Measurements from ENCODE around the gene KRT7. TPM values are rescaled to one million over a fixed set of nuclear protein-coding genes. Genes with fewer than 3 reads are reported as not detected.

The KRT7 gene
- total RNA-seq, 2 experiments from 2014 or later, result not detected

GRCh38 chr12:52235001-52235764 is 2.1 kb downstream of the KRT7 start:
- no peak for TF ChIP-seq EZH2phosphoT487 (IDR thresholded peaks at IDR 0.05; ENCODE audit: borderline replicate concordance, low read depth, low read length)
- TF ChIP-seq CTCF (conservative IDR thresholded peaks at IDR 0.05; ENCODE audit: low read length), result no peak
- Histone ChIP-seq H3K9me2 (ENCODE audit: insufficient read depth, low read length) (no peaks in the 10 kb centered on the region), H2AFZ (ENCODE audit: low read length) (no peak overlapping the region), H4K20me1 (ENCODE audit: insufficient read depth, low read length) (no peaks in the 10 kb centered on the region), H3K79me2 (ENCODE audit: insufficient read depth, low read depth, low read length) (no peaks in the 10 kb centered on the region), H3K9me3 (ENCODE audit: low read length) (no peaks in the 10 kb centered on the region), H3K4me3 (ENCODE audit: low read depth, low read length, poor library complexity, severe bottlenecking) (no peak overlapping the region), H3K4me1 (ENCODE audit: insufficient read depth, low read length, poor library complexity, severe bottlenecking) (no peaks in the 10 kb centered on the region), H3K36me3 (ENCODE audit: insufficient read depth, low read length) (no peaks in the 10 kb centered on the region), H3K27ac (ENCODE audit: low read depth, low read length, poor library complexity, severe bottlenecking) (no peak overlapping the region), H3K4me2 (ENCODE audit: low read length) (no peak overlapping the region)
- no TSS peak for BruUV-seq (replicated peaks)
- ChIA-PET POLR2A (no interaction called here), CTCF (ENCODE audit: unreplicated experiment) (no interaction called here)
- no peak for DNase-seq (ENCODE audit: low spot score)
- intact Hi-C loops (cut with micrococcal nuclease; ENCODE audit: unreplicated experiment), result no loop called here

GRCh38 chr12:52235822-52236361 is 2.8 kb downstream of the KRT7 start:
- H3K9me3 ChIP-seq (ENCODE audit: low read length), result no peaks in the 10 kb centered on the region
- DNase-seq (ENCODE audit: low spot score), result no peak
- no peaks in the 10 kb centered on the region for H3K4me1 ChIP-seq (ENCODE audit: insufficient read depth, low read length, poor library complexity, severe bottlenecking)
- no peak overlapping the region for H3K4me3 ChIP-seq (ENCODE audit: low read depth, low read length, poor library complexity, severe bottlenecking)
- intact Hi-C loops (cut with micrococcal nuclease; ENCODE audit: unreplicated experiment), result no loop called here
- H3K36me3 ChIP-seq (ENCODE audit: insufficient read depth, low read length), result no peaks in the 10 kb centered on the region
- H3K27ac ChIP-seq (ENCODE audit: low read depth, low read length, poor library complexity, severe bottlenecking), result no peak overlapping the region
- POLR2A ChIA-PET, result no interaction called here
- CTCF ChIA-PET (ENCODE audit: unreplicated experiment), result no interaction called here
- no peaks in the 10 kb centered on the region for H4K20me1 ChIP-seq (ENCODE audit: insufficient read depth, low read length)
- H2AFZ ChIP-seq (ENCODE audit: low read length), result no peak overlapping the region
- no peaks in the 10 kb centered on the region for H3K79me2 ChIP-seq (ENCODE audit: insufficient read depth, low read depth, low read length)
- no peak overlapping the region for H3K4me2 ChIP-seq (ENCODE audit: low read length)
- BruUV-seq (replicated peaks), result no TSS peak
- TF ChIP-seq CTCF (conservative IDR thresholded peaks at IDR 0.05; ENCODE audit: low read length), result no peak
- TF ChIP-seq EZH2phosphoT487 (IDR thresholded peaks at IDR 0.05; ENCODE audit: borderline replicate concordance, low read depth, low read length), result no peak
- H3K9me2 ChIP-seq (ENCODE audit: insufficient read depth, low read length), result no peaks in the 10 kb centered on the region

- no peak overlapping the region for H3K4me2 ChIP-seq (ENCODE audit: low read length)
- BruUV-seq (replicated peaks), result no TSS peak
Observed at GRCh38 chr12:52236386-52237050, 3.5 kb downstream of the KRT7 start.

More at GRCh38 chr12:52236386-52237050, 3.5 kb downstream of the KRT7 start:
- no peak for DNase-seq (ENCODE audit: low spot score)
- CTCF ChIA-PET (ENCODE audit: unreplicated experiment), result no interaction called here
- POLR2A ChIA-PET, result no interaction called here
- no peaks in the 10 kb centered on the region for H4K20me1 ChIP-seq (ENCODE audit: insufficient read depth, low read length)
- H3K79me2 ChIP-seq (ENCODE audit: insufficient read depth, low read depth, low read length), result no peaks in the 10 kb centered on the region
- no peaks in the 10 kb centered on the region for H3K9me2 ChIP-seq (ENCODE audit: insufficient read depth, low read length)
- no peak overlapping the region for H2AFZ ChIP-seq (ENCODE audit: low read length)
- intact Hi-C loops (cut with micrococcal nuclease; ENCODE audit: unreplicated experiment), result no loop called here
- H3K27ac ChIP-seq (ENCODE audit: low read depth, low read length, poor library complexity, severe bottlenecking), result no peak overlapping the region
- no peaks in the 10 kb centered on the region for H3K9me3 ChIP-seq (ENCODE audit: low read length)
- no peak overlapping the region for H3K4me3 ChIP-seq (ENCODE audit: low read depth, low read length, poor library complexity, severe bottlenecking)
- no peaks in the 10 kb centered on the region for H3K4me1 ChIP-seq (ENCODE audit: insufficient read depth, low read length, poor library complexity, severe bottlenecking)
- no peak for TF ChIP-seq CTCF (conservative IDR thresholded peaks at IDR 0.05; ENCODE audit: low read length)
- TF ChIP-seq EZH2phosphoT487 (IDR thresholded peaks at IDR 0.05; ENCODE audit: borderline replicate concordance, low read depth, low read length), result no peak
- H3K36me3 ChIP-seq (ENCODE audit: insufficient read depth, low read length), result no peaks in the 10 kb centered on the region
